Measurements from ENCODE around the gene KHDC4.
"Not testable (repeated sequence)": the region's sequence is repeated elsewhere in the genome, so short reads cannot be mapped to it uniquely, and the experiment has no call there.

KHDC4 gene

GRCh38 chr1:155940993-155941844 is 7.0 kb upstream of the KHDC4 start, which contains the start of gene RXFP4:
TSS of gene RXFP4 (plus strand) at chr1:155941638. CDS start at chr1:155941710, 72 bp downstream.
- no peak for DNase-seq (ENCODE audit: low read depth in 2 of 2)

- no peak for DNase-seq (ENCODE audit: low read depth in 2 of 2)
Measured at GRCh38 chr1:155940482-155940992, 6.3 kb upstream of the KHDC4 start.

- DNase-seq (ENCODE audit: low read depth in 2 of 2), result no peak
Measured at GRCh38 chr1:155938220-155938627, 4.0 kb upstream of the KHDC4 start.

GRCh38 chr1:155934936-155935590 is 850 bp upstream of the KHDC4 start:
- DNase-seq (ENCODE audit: low read depth in 2 of 2), result no peak

- DNase-seq (ENCODE audit: low read depth in 2 of 2), result no peak
Measured at GRCh38 chr1:155933591-155934096, 569 bp downstream of the KHDC4 start.

- no peak for DNase-seq (ENCODE audit: low read depth in 2 of 2)
Measured at GRCh38 chr1:155932487-155932886, 1.7 kb downstream of the KHDC4 start.

- DNase-seq (ENCODE audit: low read depth in 2 of 2), result no peak
Measured at GRCh38 chr1:155932081-155932480, 2.1 kb downstream of the KHDC4 start.

- no peak for DNase-seq (ENCODE audit: low read depth in 2 of 2)
Measured at GRCh38 chr1:155931332-155932038, 2.7 kb downstream of the KHDC4 start.

GRCh38 chr1:155930725-155931124 is 3.5 kb downstream of the KHDC4 start:
- not testable (repeated sequence) for DNase-seq (ENCODE audit: low read depth in 2 of 2)

- no peak for DNase-seq (ENCODE audit: low read depth in 2 of 2)
Measured at GRCh38 chr1:155929057-155929456, 5.2 kb downstream of the KHDC4 start.

GRCh38 chr1:155925506-155925905 is 8.7 kb downstream of the KHDC4 start:
- no peak for DNase-seq (ENCODE audit: low read depth in 2 of 2)

- DNase-seq (ENCODE audit: low read depth in 2 of 2), result no peak
Measured at GRCh38 chr1:155920717-155921116, 13.5 kb downstream of the KHDC4 start.

- no peak for DNase-seq (ENCODE audit: low read depth in 2 of 2)
Measured at GRCh38 chr1:155919801-155920200, 14.4 kb downstream of the KHDC4 start.

GRCh38 chr1:155918660-155919059 is 15.6 kb downstream of the KHDC4 start:
- DNase-seq (ENCODE audit: low read depth in 2 of 2), result no peak

- no peak for DNase-seq (ENCODE audit: low read depth in 2 of 2)
Measured at GRCh38 chr1:155913969-155914757, 20.1 kb downstream of the KHDC4 start.

- DNase-seq (ENCODE audit: low read depth in 2 of 2), result no peak
Measured at GRCh38 chr1:155912056-155912536, 22.1 kb downstream of the KHDC4 start.

GRCh38 chr1:155911156-155912055 is 22.8 kb downstream of the KHDC4 start, which contains the start of gene RIT1:
TSS of gene RIT1 (minus strand) at chr1:155911349. CDS start at chr1:155910761, 588 bp downstream.
- DNase-seq (ENCODE audit: low read depth in 2 of 2), result peak; percentile 67 to 70

- DNase-seq (ENCODE audit: low read depth in 2 of 2), result no peak
Measured at GRCh38 chr1:155910621-155911121, 23.5 kb downstream of the KHDC4 start.

GRCh38 chr1:155909894-155910293 is 24.3 kb downstream of the KHDC4 start:
- DNase-seq (ENCODE audit: low read depth in 2 of 2), result no peak

GRCh38 chr1:155904261-155904660 is 30.0 kb downstream of the KHDC4 start:
- no peak for DNase-seq (ENCODE audit: low read depth in 2 of 2)

All from stimulated activated CD8-positive, alpha-beta memory T cell treated with anti-CD3 and anti-CD28 coated beads, Interleukin-15, amount 100 ng/mL, for 4 hours (primary cell).